ENCODE results near the gene CTBP2. TPM values are rescaled to one million over a fixed set of nuclear protein-coding genes. Genes with fewer than 3 reads are reported as not detected.

CTBP2 gene
- total and polyA plus RNA-seq, 4 donors = 19.2 to 80.6 (median 63.2) TPM

GRCh38 chr10:125101581-125101980, 58.8 kb downstream of the CTBP2 start:
- no peak for DNase-seq
- H3K9ac ChIP-seq (ENCODE audit: insufficient read depth in 1 of 2, low read length in 2 of 2) = no peak overlapping the region
- H3K4me3 ChIP-seq = no peak overlapping the region
- no peaks in the 10 kb centered on the region for H3K9me3 ChIP-seq (ENCODE audit: control insufficient read depth in 4 of 4, insufficient read depth in 3 of 4, low read length in 3 of 4)
- peaks cover 0 to 30% (median 6%) of the 10 kb centered on the region in 5 donors for H3K4me1 ChIP-seq (ENCODE audit: control insufficient read depth in 5 of 5, insufficient read depth in 5 of 5, low read length in 5 of 5)
- TF ChIP-seq CTCF (IDR thresholded peaks at IDR 0.05; ENCODE audit: control extremely low read depth, extremely low read depth) = no peak
- ATAC-seq (ENCODE audit: insufficient read depth, low FRiP score) = no peak
- peaks cover 0 to 15% (median 11%) of the 10 kb centered on the region in 4 donors for H3K36me3 ChIP-seq (ENCODE audit: control insufficient read depth in 4 of 4, insufficient read depth in 4 of 4, low read length in 4 of 4)
- H3K27ac ChIP-seq (ENCODE audit: low read depth in 1 of 2, low read length in 1 of 2) = peak overlapping the region in 1 of 2 donors; percentile 19
- H3K27me3 ChIP-seq (ENCODE audit: control insufficient read depth in 3 of 3, insufficient read depth in 3 of 3, low read length in 2 of 3) = no peaks in the 10 kb centered on the region
- 53 to 87% methylated on average over 9 of the region's 9 CpGs for WGBS, 2 donors

GRCh38 chr10:125101049-125101448, 59.3 kb downstream of the CTBP2 start:
- TF ChIP-seq CTCF (IDR thresholded peaks at IDR 0.05; ENCODE audit: control extremely low read depth, extremely low read depth) = no peak
- Histone ChIP-seq H3K27me3 (ENCODE audit: control insufficient read depth in 3 of 3, insufficient read depth in 3 of 3, low read length in 2 of 3) (no peaks in the 10 kb centered on the region), H3K9me3 (ENCODE audit: control insufficient read depth in 4 of 4, insufficient read depth in 3 of 4, low read length in 3 of 4) (no peaks in the 10 kb centered on the region), H3K4me1 (ENCODE audit: control insufficient read depth in 5 of 5, insufficient read depth in 5 of 5, low read length in 5 of 5) (peaks cover 0 to 27% (median 6%) of the 10 kb centered on the region in 5 donors), H3K36me3 (ENCODE audit: control insufficient read depth in 4 of 4, insufficient read depth in 4 of 4, low read length in 4 of 4) (peaks cover 0 to 12% (median 6%) of the 10 kb centered on the region in 4 donors), H3K4me3 (no peak overlapping the region), H3K9ac (ENCODE audit: insufficient read depth in 1 of 2, low read length in 2 of 2) (no peak overlapping the region), H3K27ac (ENCODE audit: low read depth in 1 of 2, low read length in 1 of 2) (no peak overlapping the region)
- ATAC-seq (ENCODE audit: insufficient read depth, low FRiP score) = no peak
- 85 to 91% methylated on average over 9 of the region's 9 CpGs for WGBS, 2 donors
- DNase-seq = no peak

GRCh38 chr10:125097409-125098070, 62.8 kb downstream of the CTBP2 start:
- H3K4me3 ChIP-seq = no peak overlapping the region
- no peak overlapping the region for H3K9ac ChIP-seq (ENCODE audit: insufficient read depth in 1 of 2, low read length in 2 of 2)
- TF ChIP-seq CTCF (IDR thresholded peaks at IDR 0.05; ENCODE audit: control extremely low read depth, extremely low read depth) = no peak
- 95 to 97% methylated on average over 20 of the region's 20 CpGs for WGBS, 2 donors
- no peaks in the 10 kb centered on the region for H3K27me3 ChIP-seq (ENCODE audit: control insufficient read depth in 3 of 3, insufficient read depth in 3 of 3, low read length in 2 of 3)
- no peak overlapping the region for H3K27ac ChIP-seq (ENCODE audit: low read depth in 1 of 2, low read length in 1 of 2)
- H3K36me3 ChIP-seq (ENCODE audit: control insufficient read depth in 4 of 4, insufficient read depth in 4 of 4, low read length in 4 of 4) = peaks cover 0 to 10% (median 8%) of the 10 kb centered on the region in 4 donors
- DNase-seq (no peak), ATAC-seq (ENCODE audit: insufficient read depth, low FRiP score) (no peak)
- H3K4me1 ChIP-seq (ENCODE audit: control insufficient read depth in 5 of 5, insufficient read depth in 5 of 5, low read length in 5 of 5) = peaks cover 15 to 45% (median 26%) of the 10 kb centered on the region in 5 donors
- no peaks in the 10 kb centered on the region for H3K9me3 ChIP-seq (ENCODE audit: control insufficient read depth in 4 of 4, insufficient read depth in 3 of 4, low read length in 3 of 4)
